GM12865 (cell line): Measurements from ENCODE around the gene SELENOO.
"Not testable (repeated sequence)": the region's sequence is repeated elsewhere in the genome, so short reads cannot be mapped to it uniquely, and the experiment has no call there.

Experiments used
- DNase-seq: peaks from one replicate; pipeline ENCODE4 v3.0.0; 2010; ENCODE audit warnings: low read depth
- H3K4me3 ChIP-seq: 2 replicates; pipeline ENCODE4 v1.5.1; 2011; ENCODE audit warnings: mild to moderate bottlenecking, low read depth, low read length, control low read depth
- CTCF ChIP-seq: IDR thresholded peaks from 2 replicates; pipeline ENCODE4 v1.5.1; 2011; ENCODE audit warnings: low read length, control low read depth, low read depth, inconsistent platforms; ENCODE audit not compliant: insufficient read depth; ENCODE audit errors: missing control alignments

SELENOO gene

GRCh38 chr22:50204571-50204970 is 3.8 kb downstream of the SELENOO start:
- no peak for TF ChIP-seq CTCF
- DNase-seq = no peak

GRCh38 chr22:50204998-50205397 is 4.2 kb downstream of the SELENOO start:
- not testable (repeated sequence) for H3K4me3 ChIP-seq, DNase-seq

More at GRCh38 chr22:50204571-50204970, 3.8 kb downstream of the SELENOO start:
- no peak overlapping the region for H3K4me3 ChIP-seq

- no peak for DNase-seq
- TF ChIP-seq CTCF = no peak
- H3K4me3 ChIP-seq = no peak overlapping the region
These were observed 5.2 kb downstream of the SELENOO start for GRCh38 chr22:50205781-50206569.

DNA sequence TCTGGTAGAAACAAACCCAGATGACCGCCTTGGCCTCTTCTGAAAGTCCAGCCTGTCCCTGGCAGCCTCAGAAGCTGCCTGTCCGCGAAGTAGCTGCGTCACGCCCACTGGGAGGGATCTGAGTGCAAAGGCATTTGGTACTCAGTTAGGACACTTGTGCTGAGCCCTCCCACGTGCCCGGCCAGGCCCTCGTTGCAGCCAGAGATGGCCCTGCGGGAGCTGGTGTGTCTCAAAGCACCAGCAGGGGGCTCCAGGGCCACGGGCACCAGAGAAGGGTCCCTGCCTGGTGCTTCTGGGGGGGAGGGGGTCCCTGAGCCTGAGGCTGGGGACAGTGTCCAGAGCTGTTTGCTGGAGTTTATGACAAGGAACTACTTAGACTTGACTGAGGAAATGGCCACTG is 5.8 kb downstream of the SELENOO start:
- H3K4me3 ChIP-seq = no peak overlapping the region
- peak; percentile 35 for TF ChIP-seq CTCF
- peak; percentile 24 for DNase-seq

DNA sequence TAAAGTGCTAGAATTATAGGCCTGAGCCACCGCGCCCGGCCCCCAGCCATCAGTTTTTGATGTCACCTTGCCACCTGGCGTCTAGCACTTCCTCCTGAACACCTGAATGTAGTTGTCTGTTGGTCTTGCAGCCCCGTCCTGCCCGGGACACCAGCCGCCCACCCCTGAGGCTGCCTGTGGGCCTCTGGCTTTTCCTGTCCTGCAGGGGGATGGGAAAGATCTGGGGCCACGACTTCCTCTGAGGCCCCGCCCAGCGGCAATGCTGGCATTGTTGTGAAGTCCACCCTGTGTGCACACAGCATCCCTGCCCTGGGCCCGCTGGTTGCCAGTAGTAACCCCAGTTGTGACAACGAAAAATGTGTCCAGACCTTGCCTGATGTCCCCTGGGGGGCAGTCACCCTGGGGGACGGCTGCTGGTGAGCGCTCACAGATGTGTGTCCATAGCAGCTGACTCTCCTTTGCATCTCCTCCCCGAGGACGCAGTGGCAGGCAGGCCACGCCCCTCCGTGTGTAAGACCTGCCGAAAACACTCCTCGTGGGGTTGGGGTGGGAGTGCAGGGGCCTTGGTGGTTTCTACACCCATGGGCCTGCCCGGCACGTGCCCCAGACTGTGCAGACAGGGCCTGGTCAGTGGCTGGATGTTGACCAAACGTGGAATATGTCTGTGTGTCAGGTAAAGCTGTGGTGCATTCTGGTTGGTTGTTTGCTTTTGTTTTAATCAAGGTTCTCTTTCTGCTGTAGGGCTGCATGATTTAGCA is 6.8 kb downstream of the SELENOO start:
- H3K4me3 ChIP-seq = no peak overlapping the region
- DNase-seq = peak; percentile 9

DNA sequence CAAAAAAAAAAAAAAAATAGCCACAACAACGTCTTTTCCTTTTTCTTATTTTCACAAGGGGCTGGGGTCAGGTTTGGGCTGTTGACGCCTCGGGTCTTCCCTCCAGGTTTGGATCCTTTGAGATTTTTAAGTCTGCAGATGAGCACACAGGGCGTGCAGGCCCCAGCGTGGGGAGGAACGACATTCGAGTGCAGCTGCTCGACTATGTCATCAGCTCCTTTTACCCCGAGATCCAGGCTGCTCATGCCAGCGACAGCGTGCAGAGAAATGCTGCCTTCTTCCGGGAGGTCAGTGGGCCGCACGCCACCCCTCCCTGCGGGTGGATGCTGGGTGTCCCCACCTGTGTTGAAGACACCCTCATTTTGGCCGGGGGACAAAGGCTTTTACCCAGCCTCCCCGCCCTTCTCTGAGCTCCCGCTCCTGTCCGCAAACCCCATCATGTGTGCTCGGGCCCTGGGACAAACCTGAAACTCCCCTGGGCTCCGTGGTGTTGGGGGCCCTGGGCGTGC is 7.7 kb downstream of the SELENOO start:
- no peak for TF ChIP-seq CTCF
- DNase-seq = no peak
- no peak overlapping the region for H3K4me3 ChIP-seq

More for the DNA sequence above, 6.8 kb downstream of the SELENOO start:
- TF ChIP-seq CTCF = no peak
